Esophagus squamous epithelium (tissue), 4 donors: ENCODE measurements around the gene KCNK4.

ENCODE experiments used
- POLR2A ChIP-seq, 4 donors: fragments of 450-650 bp; IDR thresholded peaks; one replicate each; pipeline ENCODE4 v1.6.1; 2017; ENCODE audit warnings: antibody characterized with exemption in 4 of 4, mild to moderate bottlenecking in 4 of 4, moderate library complexity in 3 of 4
- TF ChIP-seq, protein P1 (sequence below), 6 experiments: fragments of 450-650 bp in 4 of 6; fragments of 200-600 bp in 2 of 6; sonication (generic) in 2 of 6; IDR thresholded peaks; one replicate each; pipeline ENCODE4 v1.5.1; 2016 to 2019; ENCODE audit warnings: antibody characterized with exemption in 6 of 6, mild to moderate bottlenecking in 4 of 6, moderate library complexity in 4 of 6

- TF ChIP-seq, protein P1, sequence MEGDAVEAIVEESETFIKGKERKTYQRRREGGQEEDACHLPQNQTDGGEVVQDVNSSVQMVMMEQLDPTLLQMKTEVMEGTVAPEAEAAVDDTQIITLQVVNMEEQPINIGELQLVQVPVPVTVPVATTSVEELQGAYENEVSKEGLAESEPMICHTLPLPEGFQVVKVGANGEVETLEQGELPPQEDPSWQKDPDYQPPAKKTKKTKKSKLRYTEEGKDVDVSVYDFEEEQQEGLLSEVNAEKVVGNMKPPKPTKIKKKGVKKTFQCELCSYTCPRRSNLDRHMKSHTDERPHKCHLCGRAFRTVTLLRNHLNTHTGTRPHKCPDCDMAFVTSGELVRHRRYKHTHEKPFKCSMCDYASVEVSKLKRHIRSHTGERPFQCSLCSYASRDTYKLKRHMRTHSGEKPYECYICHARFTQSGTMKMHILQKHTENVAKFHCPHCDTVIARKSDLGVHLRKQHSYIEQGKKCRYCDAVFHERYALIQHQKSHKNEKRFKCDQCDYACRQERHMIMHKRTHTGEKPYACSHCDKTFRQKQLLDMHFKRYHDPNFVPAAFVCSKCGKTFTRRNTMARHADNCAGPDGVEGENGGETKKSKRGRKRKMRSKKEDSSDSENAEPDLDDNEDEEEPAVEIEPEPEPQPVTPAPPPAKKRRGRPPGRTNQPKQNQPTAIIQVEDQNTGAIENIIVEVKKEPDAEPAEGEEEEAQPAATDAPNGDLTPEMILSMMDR (IDR thresholded peaks at IDR 0.05): no peak
- TF ChIP-seq POLR2A (IDR thresholded peaks at IDR 0.05): no peak
Measured at GRCh38 chr11:64278576-64279190, 12.4 kb upstream of the KCNK4 start.
